Fibroblast of lung (primary cell): ENCODE measurements around the gene NPPC.
A peak's percentile ranks its signal among the peaks of the same experiment; 100 is the strongest.

Experiments used
- CTCF ChIP-seq, 2 donors: IDR thresholded peaks in 1 of 2; conservative IDR thresholded peaks in 1 of 2; 1 replicate in 1 of 2; 2 replicates in 1 of 2; pipeline ENCODE4 v1.5.1; 2011 to 2012; ENCODE audit warnings: low read length in 2 of 2, control low read depth in 1 of 2, inconsistent platforms in 1 of 2, low read depth in 1 of 2, mild to moderate bottlenecking in 1 of 2
- EZH2 ChIP-seq: IDR thresholded peaks from 2 replicates; pipeline ENCODE4 v1.5.1; 2012; ENCODE audit warnings: low read length, control low read depth, mild to moderate bottlenecking; ENCODE audit errors: missing control alignments

GRCh38 chr2:231925303-231926179, 655 bp downstream of the NPPC start:
- peak; percentile 62 to 70 for TF ChIP-seq CTCF (conservative IDR thresholded peaks at IDR 0.05 in 1 of 2, IDR thresholded peaks at IDR 0.05 in 1 of 2; ENCODE audit: low read depth in 1 of 2, low read length in 2 of 2)
- no peak for TF ChIP-seq EZH2
